ENCODE measurements around the gene GALNT16.

The GALNT16 gene

GRCh38 chr14:69291891-69292561 is 32.1 kb downstream of the GALNT16 start:
- Histone ChIP-seq H3K4me3 (no peak overlapping the region), H3K36me3 (ENCODE audit: insufficient read depth, low read length) (no peaks in the 10 kb centered on the region), H3K9me3 (ENCODE audit: low read depth, low read length) (no peaks in the 10 kb centered on the region), H3K27ac (no peak overlapping the region), H3K9ac (ENCODE audit: insufficient read length) (no peak overlapping the region)
- no peak for TF ChIP-seq POLR2AphosphoS5 (IDR thresholded peaks at IDR 0.05; ENCODE audit: borderline replicate concordance, low read depth, low read length)
- TF ChIP-seq EZH2 (IDR thresholded peaks at IDR 0.05): no peak
- no peak for TF ChIP-seq FOXP2 (optimal IDR thresholded peaks at IDR 0.05; ENCODE audit: control extremely low read depth, extremely low read length, insufficient read depth)
- no peak for DNase-seq (ENCODE audit: low read depth, low spot score)

DNA sequence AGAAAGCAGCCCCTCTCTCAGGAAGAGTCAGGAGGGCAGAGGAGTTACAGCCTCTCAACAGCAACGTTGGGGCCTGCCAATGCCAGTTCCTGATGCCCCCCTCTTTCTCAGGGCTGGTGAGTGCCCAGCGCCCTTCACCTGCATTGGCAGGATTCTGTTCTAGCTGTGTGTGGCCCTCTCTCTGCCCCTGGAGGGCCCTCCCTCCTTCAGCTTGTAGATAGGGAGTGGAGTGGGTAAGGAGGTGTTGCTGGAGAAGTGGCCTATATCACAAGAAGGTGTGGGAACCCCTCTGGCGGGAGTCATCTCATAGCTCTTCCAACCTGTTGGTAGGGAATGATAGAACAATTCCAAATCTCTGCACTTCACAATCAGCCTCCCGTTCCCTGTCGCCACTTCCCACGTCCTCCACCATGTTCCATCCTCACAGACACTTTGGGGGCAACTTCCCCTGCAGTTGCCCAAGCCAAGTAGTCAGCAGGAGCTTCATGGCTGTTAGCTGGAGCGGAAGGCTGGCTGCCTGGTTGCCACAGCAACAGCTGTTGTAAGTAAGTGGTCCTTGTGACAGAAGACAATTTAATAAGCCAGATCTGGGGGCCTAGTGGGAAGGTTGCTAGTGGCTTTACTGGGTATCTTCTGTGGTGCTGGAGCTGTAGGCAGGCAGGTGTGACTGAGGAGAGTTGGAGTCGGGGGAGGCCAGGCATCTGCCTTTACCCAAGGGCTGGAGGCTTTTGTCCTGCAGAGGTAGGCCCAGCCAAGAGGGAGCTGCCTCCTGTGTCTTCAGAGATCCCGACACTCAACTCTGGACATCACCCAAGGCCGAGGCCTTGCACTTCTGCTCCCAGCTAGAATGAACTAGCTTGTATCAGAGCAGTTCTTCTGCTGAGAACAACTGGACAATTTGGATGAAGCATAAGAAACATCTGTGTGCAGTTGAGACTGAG is 38.4 kb downstream of the GALNT16 start:
- Histone ChIP-seq H3K9ac (ENCODE audit: insufficient read length) (no peak overlapping the region), H3K4me3 (no peak overlapping the region), H3K9me3 (ENCODE audit: low read depth, low read length) (no peaks in the 10 kb centered on the region), H3K36me3 (ENCODE audit: insufficient read depth, low read length) (no peaks in the 10 kb centered on the region), H3K27ac (no peak overlapping the region)
- TF ChIP-seq POLR2AphosphoS5 (IDR thresholded peaks at IDR 0.05; ENCODE audit: borderline replicate concordance, low read depth, low read length) (no peak), EZH2 (IDR thresholded peaks at IDR 0.05) (no peak)
- DNase-seq (ENCODE audit: low read depth, low spot score): no peak

GRCh38 chr14:69299286-69300035 is 39.5 kb downstream of the GALNT16 start:
- no peak overlapping the region for H3K4me3 ChIP-seq
- H3K9me3 ChIP-seq (ENCODE audit: low read depth, low read length): no peaks in the 10 kb centered on the region
- TF ChIP-seq FOXP2 (optimal IDR thresholded peaks at IDR 0.05; ENCODE audit: control extremely low read depth, extremely low read length, insufficient read depth) (no peak), EZH2 (IDR thresholded peaks at IDR 0.05) (no peak), POLR2AphosphoS5 (IDR thresholded peaks at IDR 0.05; ENCODE audit: borderline replicate concordance, low read depth, low read length) (no peak)
- no peak for DNase-seq (ENCODE audit: low read depth, low spot score)
- H3K36me3 ChIP-seq (ENCODE audit: insufficient read depth, low read length): no peaks in the 10 kb centered on the region
- H3K27ac ChIP-seq: no peak overlapping the region
- no peak overlapping the region for H3K9ac ChIP-seq (ENCODE audit: insufficient read length)

GRCh38 chr14:69300601-69301221 is 40.8 kb downstream of the GALNT16 start:
- Histone ChIP-seq H3K36me3 (ENCODE audit: insufficient read depth, low read length) (no peaks in the 10 kb centered on the region), H3K4me3 (no peak overlapping the region), H3K27ac (no peak overlapping the region), H3K9ac (ENCODE audit: insufficient read length) (no peak overlapping the region), H3K9me3 (ENCODE audit: low read depth, low read length) (no peaks in the 10 kb centered on the region)
- DNase-seq (ENCODE audit: low read depth, low spot score): no peak
- no peak for TF ChIP-seq FOXP2 (optimal IDR thresholded peaks at IDR 0.05; ENCODE audit: control extremely low read depth, extremely low read length, insufficient read depth)
- no peak for TF ChIP-seq POLR2AphosphoS5 (IDR thresholded peaks at IDR 0.05; ENCODE audit: borderline replicate concordance, low read depth, low read length)
- TF ChIP-seq EZH2 (IDR thresholded peaks at IDR 0.05): no peak

GRCh38 chr14:69303086-69303485 is 43.1 kb downstream of the GALNT16 start:
- H3K4me3 ChIP-seq: no peak overlapping the region
- H3K9ac ChIP-seq (ENCODE audit: insufficient read length): no peak overlapping the region
- no peak for DNase-seq (ENCODE audit: low read depth, low spot score)
- H3K9me3 ChIP-seq (ENCODE audit: low read depth, low read length): no peaks in the 10 kb centered on the region
- H3K27ac ChIP-seq: no peak overlapping the region
- H3K36me3 ChIP-seq (ENCODE audit: insufficient read depth, low read length): no peaks in the 10 kb centered on the region
- TF ChIP-seq POLR2AphosphoS5 (IDR thresholded peaks at IDR 0.05; ENCODE audit: borderline replicate concordance, low read depth, low read length): no peak
- no peak for TF ChIP-seq EZH2 (IDR thresholded peaks at IDR 0.05)
- no peak for TF ChIP-seq FOXP2 (optimal IDR thresholded peaks at IDR 0.05; ENCODE audit: control extremely low read depth, extremely low read length, insufficient read depth)

DNA sequence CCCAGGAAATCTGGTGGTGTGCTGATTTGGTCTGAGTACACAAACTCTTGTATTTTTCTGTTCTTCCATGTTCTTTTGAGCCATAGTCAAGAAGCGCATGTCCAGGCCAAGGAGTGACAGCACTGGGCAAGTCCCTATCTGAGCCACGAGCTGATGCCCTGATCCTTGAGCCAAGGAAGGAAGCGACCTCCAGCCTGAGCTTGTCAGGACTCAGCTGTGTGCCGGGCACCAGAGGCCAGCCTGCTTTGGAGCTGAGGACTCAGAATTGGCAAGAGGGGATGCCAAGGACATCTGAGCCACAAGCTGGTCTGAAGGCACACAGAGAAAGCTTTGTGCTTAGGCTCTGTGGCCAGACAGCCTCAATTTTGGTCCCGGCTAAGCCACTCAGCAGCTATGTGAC is 52.6 kb downstream of the GALNT16 start:
- H3K9ac ChIP-seq (ENCODE audit: insufficient read length): no peak overlapping the region
- H3K36me3 ChIP-seq (ENCODE audit: insufficient read depth, low read length): no peaks in the 10 kb centered on the region
- H3K4me3 ChIP-seq: no peak overlapping the region
- no peak for DNase-seq (ENCODE audit: low read depth, low spot score)
- no peak for TF ChIP-seq POLR2AphosphoS5 (IDR thresholded peaks at IDR 0.05; ENCODE audit: borderline replicate concordance, low read depth, low read length)
- no peak for TF ChIP-seq EZH2 (IDR thresholded peaks at IDR 0.05)
- no peak for TF ChIP-seq FOXP2 (optimal IDR thresholded peaks at IDR 0.05; ENCODE audit: control extremely low read depth, extremely low read length, insufficient read depth)
- no peak overlapping the region for H3K27ac ChIP-seq
- no peaks in the 10 kb centered on the region for H3K9me3 ChIP-seq (ENCODE audit: low read depth, low read length)

- Histone ChIP-seq H3K9ac (ENCODE audit: insufficient read length) (no peak overlapping the region), H3K27ac (no peak overlapping the region), H3K36me3 (ENCODE audit: insufficient read depth, low read length) (no peaks in the 10 kb centered on the region), H3K9me3 (ENCODE audit: low read depth, low read length) (no peaks in the 10 kb centered on the region), H3K4me3 (no peak overlapping the region)
- TF ChIP-seq FOXP2 (optimal IDR thresholded peaks at IDR 0.05; ENCODE audit: control extremely low read depth, extremely low read length, insufficient read depth) (no peak), EZH2 (IDR thresholded peaks at IDR 0.05) (no peak), POLR2AphosphoS5 (IDR thresholded peaks at IDR 0.05; ENCODE audit: borderline replicate concordance, low read depth, low read length) (no peak)
- DNase-seq (ENCODE audit: low read depth, low spot score): no peak
Measured at GRCh38 chr14:69313176-69313575, 53.2 kb downstream of the GALNT16 start.

- H3K36me3 ChIP-seq (ENCODE audit: insufficient read depth, low read length): no peaks in the 10 kb centered on the region
- no peak for TF ChIP-seq POLR2AphosphoS5 (IDR thresholded peaks at IDR 0.05; ENCODE audit: borderline replicate concordance, low read depth, low read length)
- TF ChIP-seq FOXP2 (optimal IDR thresholded peaks at IDR 0.05; ENCODE audit: control extremely low read depth, extremely low read length, insufficient read depth): no peak
- no peaks in the 10 kb centered on the region for H3K9me3 ChIP-seq (ENCODE audit: low read depth, low read length)
- DNase-seq (ENCODE audit: low read depth, low spot score): no peak
- H3K9ac ChIP-seq (ENCODE audit: insufficient read length): no peak overlapping the region
- no peak overlapping the region for H3K27ac ChIP-seq
- H3K4me3 ChIP-seq: no peak overlapping the region
Measured at GRCh38 chr14:69314327-69314726, 54.4 kb downstream of the GALNT16 start.

Measured in SK-N-MC (cell line).